Measurements from ENCODE around the gene EHMT1. TPM values are rescaled to one million over a fixed set of nuclear protein-coding genes. Genes with fewer than 3 reads are reported as not detected.

Gene EHMT1
- total RNA-seq, 1 experiment from 2014 or later = 112 TPM

DNA sequence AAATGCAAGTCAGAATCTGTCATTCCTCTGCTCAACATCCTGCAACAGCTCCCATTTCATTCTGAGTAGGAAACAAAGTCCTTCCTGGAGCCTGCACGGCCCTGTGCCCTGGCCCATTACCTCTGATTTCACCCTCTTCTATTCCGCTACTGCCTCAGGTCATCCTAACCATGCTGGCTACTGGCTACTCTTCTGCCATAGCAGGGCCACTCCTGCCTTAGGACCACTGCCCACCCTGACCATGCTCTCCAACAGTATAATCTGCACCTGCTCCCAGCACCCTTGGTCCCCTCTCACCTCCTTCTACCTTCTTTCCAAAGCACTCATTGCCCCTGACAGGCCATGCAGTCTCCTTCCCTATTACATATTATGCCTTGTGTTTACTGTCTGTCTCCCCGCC is 48.2 kb upstream of the EHMT1 start:
- no peak overlapping the region for H2BK5ac ChIP-seq (ENCODE audit: insufficient read length, low read length)
- no peak overlapping the region for H3T11ph ChIP-seq (ENCODE audit: low read length)
- Mint-ChIP-seq H3K9me3 (no peaks in the 10 kb centered on the region), H3K4me3 (no peak overlapping the region), H3K36me3 (ENCODE audit: insufficient read depth in 1 of 3, low read depth in 3 of 3) (peaks cover 41 to 50% (median 45%) of the 10 kb centered on the region in 3 experiments), H3K27ac (peak overlapping the region in 2 of 3 experiments; percentile 63 to 74; a peak in 3 of 7 replicates), H3K27me3 (ENCODE audit: low read depth) (no peaks in the 10 kb centered on the region), H3K4me1 (no peaks in the 10 kb centered on the region)
- H3K23me2 ChIP-seq (ENCODE audit: insufficient read length, low read depth, low read length, poor library complexity, severe bottlenecking) = no peaks in the 10 kb centered on the region
- peak overlapping the region; percentile 34 for H4K5ac ChIP-seq (ENCODE audit: insufficient read length, low read depth, low read length)
- H2AFZ ChIP-seq (ENCODE audit: low read length) = no peak overlapping the region
- no peak overlapping the region for H4K91ac ChIP-seq (ENCODE audit: insufficient read length, low read depth, low read length)
- no peak overlapping the region for H3K14ac ChIP-seq (ENCODE audit: insufficient read depth, low read length)
- no peaks in the 10 kb centered on the region for H3K4me1 ChIP-seq (ENCODE audit: insufficient read depth, low read length)
- no peaks in the 10 kb centered on the region for H3K27me3 ChIP-seq (ENCODE audit: insufficient read depth, low read length)
- H4K8ac ChIP-seq (replicated peaks; ENCODE audit: insufficient read length, low read depth, low read length) = no peak overlapping the region
- H3K27ac ChIP-seq (ENCODE audit: insufficient read length, low read depth, low read length) = no peak overlapping the region
- H3K79me2 ChIP-seq (ENCODE audit: insufficient read depth, low read length) = no peaks in the 10 kb centered on the region; the same call in 1 of the 2 replicates
- H3K4me2 ChIP-seq (ENCODE audit: insufficient read depth, insufficient read length, low read length) = no peak overlapping the region
- H2BK12ac ChIP-seq (ENCODE audit: insufficient read length, low read depth, low read length) = no peak overlapping the region
- no peak overlapping the region for H3K56ac ChIP-seq (ENCODE audit: insufficient read length, low read depth, low read length)
- no peak for DNase-seq
- no peak overlapping the region for H3K23ac ChIP-seq (ENCODE audit: insufficient read length, low read depth, low read length)
- H2BK15ac ChIP-seq (ENCODE audit: low read depth, low read length) = no peak overlapping the region
- TF ChIP-seq, protein P1, sequence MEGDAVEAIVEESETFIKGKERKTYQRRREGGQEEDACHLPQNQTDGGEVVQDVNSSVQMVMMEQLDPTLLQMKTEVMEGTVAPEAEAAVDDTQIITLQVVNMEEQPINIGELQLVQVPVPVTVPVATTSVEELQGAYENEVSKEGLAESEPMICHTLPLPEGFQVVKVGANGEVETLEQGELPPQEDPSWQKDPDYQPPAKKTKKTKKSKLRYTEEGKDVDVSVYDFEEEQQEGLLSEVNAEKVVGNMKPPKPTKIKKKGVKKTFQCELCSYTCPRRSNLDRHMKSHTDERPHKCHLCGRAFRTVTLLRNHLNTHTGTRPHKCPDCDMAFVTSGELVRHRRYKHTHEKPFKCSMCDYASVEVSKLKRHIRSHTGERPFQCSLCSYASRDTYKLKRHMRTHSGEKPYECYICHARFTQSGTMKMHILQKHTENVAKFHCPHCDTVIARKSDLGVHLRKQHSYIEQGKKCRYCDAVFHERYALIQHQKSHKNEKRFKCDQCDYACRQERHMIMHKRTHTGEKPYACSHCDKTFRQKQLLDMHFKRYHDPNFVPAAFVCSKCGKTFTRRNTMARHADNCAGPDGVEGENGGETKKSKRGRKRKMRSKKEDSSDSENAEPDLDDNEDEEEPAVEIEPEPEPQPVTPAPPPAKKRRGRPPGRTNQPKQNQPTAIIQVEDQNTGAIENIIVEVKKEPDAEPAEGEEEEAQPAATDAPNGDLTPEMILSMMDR (conservative IDR thresholded peaks at IDR 0.05) = no peak
- H3K9ac ChIP-seq (ENCODE audit: extremely low read depth, insufficient read length, low read length) = no peak overlapping the region
- H2AK5ac ChIP-seq (ENCODE audit: insufficient read length, low read length) = no peak overlapping the region
- H3K79me1 ChIP-seq (ENCODE audit: insufficient read depth, low read depth, low read length, poor library complexity, severe bottlenecking) = peaks cover 9% of the 10 kb centered on the region
- no peak overlapping the region for H3K4ac ChIP-seq (ENCODE audit: low read depth, low read length)
- no CpG with 5 or more reads among the region's 3 CpGs for WGBS (ENCODE audit: extremely low coverage, insufficient read length, low lambda C conversion rate)
- no peaks in the 10 kb centered on the region for H4K20me1 ChIP-seq (ENCODE audit: control insufficient read depth, insufficient read depth, insufficient read length)
- no peaks in the 10 kb centered on the region for H3K9me3 ChIP-seq (ENCODE audit: control insufficient read depth, low read depth, low read length)
- H2BK120ac ChIP-seq (ENCODE audit: low read depth, low read length, poor library complexity, severe bottlenecking) = no peak overlapping the region
- H3K18ac ChIP-seq (ENCODE audit: insufficient read length, low read depth, low read length) = no peak overlapping the region
- no peak overlapping the region for H2BK20ac ChIP-seq (ENCODE audit: low read depth, low read length, poor library complexity, severe bottlenecking)

Data from H9 (cell line).